Transverse colon (tissue), 4 donors: ENCODE data around the gene CARMIL1. TPM values are rescaled to one million over a fixed set of nuclear protein-coding genes. Genes with fewer than 3 reads are reported as not detected.

Experiments used
- DNase-seq: peaks from one replicate; pipeline ENCODE4 v3.0.0-alpha.2; 2019
- H3K27ac ChIP-seq, 4 donors: fragments of 200-600 bp; sonication (generic); 2 replicates each; pipeline ENCODE4 v1.5.1; 2016 to 2018; ENCODE audit warnings: inconsistent platforms in 4 of 4
- H3K27me3 ChIP-seq: fragments of 200-600 bp; sonication (generic); 2 replicates; pipeline ENCODE4 v1.5.1; 2017; ENCODE audit warnings: inconsistent platforms
- H3K36me3 ChIP-seq, 4 donors: fragments of 200-600 bp; sonication (generic); 2 replicates each; pipeline ENCODE4 v1.5.1; 2017 to 2019; ENCODE audit warnings: inconsistent platforms in 4 of 4
- H3K4me1 ChIP-seq, 4 donors: fragments of 200-600 bp; sonication (generic); 2 replicates each; pipeline ENCODE4 v1.5.1; 2017 to 2020; ENCODE audit warnings: inconsistent platforms in 4 of 4
- H3K4me3 ChIP-seq, 4 donors: fragments of 200-600 bp; sonication (generic); 1 replicate in 1 of 4; 2 replicates in 3 of 4; pipeline versions ENCODE4 v1.5.1 to v1.6.1; 2017 to 2019; ENCODE audit warnings: inconsistent platforms in 4 of 4
- H3K9me3 ChIP-seq, 2 donors: fragments of 200-600 bp; sonication (generic); 2 replicates each; pipeline ENCODE4 v1.5.1; 2017 to 2019; ENCODE audit warnings: inconsistent platforms in 2 of 2
- CTCF ChIP-seq, 5 experiments: fragments of 200-600 bp in 3 of 5; fragments of 450-650 bp in 2 of 5; sonication (generic) in 3 of 5; IDR thresholded peaks; 1 replicate in 2 of 5; 2 replicates in 3 of 5; pipeline ENCODE4 v1.5.1; 2016 to 2017; ENCODE audit warnings: antibody characterized with exemption in 5 of 5, inconsistent platforms in 3 of 5, mild to moderate bottlenecking in 2 of 5, moderate library complexity in 1 of 5
- EP300 ChIP-seq: sonication (generic); formaldehyde crosslinking; IDR thresholded peaks from one replicate; pipeline ENCODE4 v1.6.1; 2017; ENCODE audit warnings: antibody characterized with exemption, low read depth
- POLR2A ChIP-seq: fragments of 450-650 bp; IDR thresholded peaks from one replicate; pipeline ENCODE4 v1.6.1; 2016; ENCODE audit warnings: antibody characterized with exemption, mild to moderate bottlenecking, moderate library complexity
- POLR2AphosphoS5 ChIP-seq, 3 donors: sonication (generic); formaldehyde crosslinking; IDR thresholded peaks; one replicate each; pipeline ENCODE4 v1.6.1; 2016; ENCODE audit warnings: antibody characterized with exemption in 3 of 3
- WGBS, 2 donors: methylation state at CpG; one replicate each; pipeline ENCODE4 v1.1.5; 2018; ENCODE audit warnings: low coverage in 1 of 2; 5-methylcytosine and 5-hydroxymethylcytosine counted together
- in situ Hi-C, 4 donors: fragments of 200-750 bp; cut with MboI; loops; one replicate each; pipeline versions ENCODE4 v1.15.0 to v1.15.1; 2017; ENCODE audit warnings: low sequenced_read_pairs in 3 of 4, low pct_ligation_motif_present in 1 of 4, low pct_unique_long_range_greater_than_20kb in 1 of 4
- intact Hi-C: fragments of 100-400 bp; cut with DNase I; formaldehyde crosslinking; loops from one replicate; pipeline ENCODE4 v1.15.1; 2023; ENCODE audit warnings: low total_unique reads
- total RNA-seq, 4 donors: library from RNA; depleted of rRNA; stranded (reverse); fragments of >200 nt; gene quantifications; one replicate each; pipeline ENCODE4 v1.1.0, GENCODE V29; 2016

Gene CARMIL1
- total RNA-seq, 4 donors from 2014 or later, result 25.1 to 93.5 (median 61.0) TPM

DNA sequence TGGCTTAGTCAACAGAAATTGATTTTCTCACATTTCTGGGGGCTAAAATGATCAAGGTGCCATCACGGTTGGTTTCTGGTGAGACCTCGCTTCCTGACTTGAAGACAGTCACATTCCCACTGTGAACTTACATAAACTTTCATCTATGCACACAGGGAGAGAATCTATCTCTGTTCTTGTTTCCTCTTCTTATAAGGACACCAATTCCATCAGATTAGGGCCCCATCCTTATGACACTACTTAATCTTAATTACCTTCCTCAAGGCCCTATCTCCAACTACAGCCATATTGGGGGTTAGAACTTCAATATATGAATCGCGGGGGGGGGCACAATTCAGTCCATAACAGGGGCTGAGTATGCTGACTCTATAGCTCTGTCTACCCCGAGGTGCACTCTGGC is 362.2 kb downstream of the CARMIL1 start:
- Histone ChIP-seq H3K9me3 (no peaks in the 10 kb centered on the region), H3K4me1 (no peaks in the 10 kb centered on the region), H3K27me3 (peaks cover 12% of the 10 kb centered on the region), H3K27ac (no peak overlapping the region), H3K4me3 (no peak overlapping the region), H3K36me3 (no peaks in the 10 kb centered on the region)
- DNase-seq, result no peak
- TF ChIP-seq CTCF (IDR thresholded peaks at IDR 0.05), result no peak
- no peak for TF ChIP-seq EP300
- no peak for TF ChIP-seq POLR2A
- in situ Hi-C loops, result no loop called here
- intact Hi-C loops, result no loop called here
- WGBS, 2 donors, result 65 to 67% methylated on average over 5 of the region's 5 CpGs

GRCh38 chr6:25641940-25642666 is 362.9 kb downstream of the CARMIL1 start:
- DNase-seq, result no peak
- in situ Hi-C loops, result no loop called here

GRCh38 chr6:25642667-25643328 is 363.6 kb downstream of the CARMIL1 start:
- intact Hi-C loops, result no loop called here
- no peak for DNase-seq
- no peak overlapping the region for H3K27ac ChIP-seq
- no peaks in the 10 kb centered on the region for H3K4me1 ChIP-seq
- H3K4me3 ChIP-seq, result no peak overlapping the region
- no peaks in the 10 kb centered on the region for H3K9me3 ChIP-seq
- in situ Hi-C loops, result no loop called here
- WGBS, 2 donors, result 69 to 79% methylated on average over 3 of the region's 3 CpGs
- peaks cover 14% of the 10 kb centered on the region for H3K27me3 ChIP-seq
- TF ChIP-seq CTCF (IDR thresholded peaks at IDR 0.05) (no peak), POLR2AphosphoS5 (IDR thresholded peaks at IDR 0.05) (no peak), POLR2A (no peak), EP300 (no peak)
- H3K36me3 ChIP-seq, result no peaks in the 10 kb centered on the region

More at GRCh38 chr6:25641940-25642666, 362.9 kb downstream of the CARMIL1 start:
- Histone ChIP-seq H3K27me3 (peaks cover 14% of the 10 kb centered on the region), H3K4me1 (no peaks in the 10 kb centered on the region), H3K27ac (no peak overlapping the region), H3K4me3 (no peak overlapping the region), H3K36me3 (no peaks in the 10 kb centered on the region), H3K9me3 (no peaks in the 10 kb centered on the region)
- WGBS, 2 donors, result 82 to 88% methylated on average over 3 of the region's 3 CpGs
- TF ChIP-seq EP300 (no peak), CTCF (IDR thresholded peaks at IDR 0.05) (no peak), POLR2AphosphoS5 (IDR thresholded peaks at IDR 0.05) (no peak), POLR2A (no peak)
- intact Hi-C loops, result no loop called here

DNA sequence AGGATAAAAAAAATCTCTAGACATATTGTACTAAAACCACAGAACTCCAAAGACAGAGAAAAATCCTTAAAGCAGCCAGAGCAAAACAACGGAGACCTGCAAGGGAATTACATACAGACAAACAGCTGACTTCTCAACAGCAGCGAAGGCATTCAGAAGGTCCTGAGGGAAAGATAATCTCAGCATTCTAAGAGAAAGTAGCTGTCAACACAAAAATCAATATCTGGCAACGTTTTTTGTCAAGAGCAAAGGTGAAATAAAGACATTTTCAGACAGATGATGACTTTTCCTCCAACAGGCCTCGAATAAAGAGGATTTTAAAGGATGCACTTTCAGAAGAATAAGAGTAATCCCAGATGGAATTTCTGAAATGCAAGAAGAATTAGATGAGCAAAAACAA is 366.7 kb downstream of the CARMIL1 start:
- Histone ChIP-seq H3K27me3 (peaks cover 38% of the 10 kb centered on the region), H3K27ac (no peak overlapping the region), H3K36me3 (no peaks in the 10 kb centered on the region), H3K4me1 (no peaks in the 10 kb centered on the region), H3K9me3 (no peaks in the 10 kb centered on the region), H3K4me3 (no peak overlapping the region)
- no peak for DNase-seq
- in situ Hi-C loops (no loop called here), intact Hi-C loops (no loop called here)
- 56 to 58% methylated on average over 4 of the region's 4 CpGs for WGBS, 2 donors
- TF ChIP-seq POLR2AphosphoS5 (IDR thresholded peaks at IDR 0.05), result no peak
- no peak for TF ChIP-seq POLR2A
- no peak for TF ChIP-seq CTCF (IDR thresholded peaks at IDR 0.05)
- no peak for TF ChIP-seq EP300
